ENCODE measurements around the gene PLAAT5.
"Not testable (repeated sequence)": the region's sequence is repeated elsewhere in the genome, so short reads cannot be mapped to it uniquely, and the experiment has no call there.

PLAAT5 gene

GRCh38 chr11:63491636-63492372, 837 bp upstream of the PLAAT5 start:
- no peak for DNase-seq
- intact Hi-C loops (cut with DNase I): no loop called here

GRCh38 chr11:63491240-63491587, 247 bp upstream of the PLAAT5 start:
- intact Hi-C loops (cut with DNase I): no loop called here
- DNase-seq: no peak

GRCh38 chr11:63489879-63490278, 1.1 kb downstream of the PLAAT5 start:
- intact Hi-C loops (cut with DNase I): no loop called here
- no peak for DNase-seq

GRCh38 chr11:63488789-63489188, 2.2 kb downstream of the PLAAT5 start:
- intact Hi-C loops (cut with DNase I): no loop called here
- DNase-seq: no peak

GRCh38 chr11:63485777-63486176, 5.2 kb downstream of the PLAAT5 start:
- intact Hi-C loops (cut with DNase I): no loop called here
- no peak for DNase-seq

GRCh38 chr11:63480039-63480438, 10.9 kb downstream of the PLAAT5 start:
- intact Hi-C loops (cut with DNase I): no loop called here
- no peak for DNase-seq

GRCh38 chr11:63478896-63479295, 12.1 kb downstream of the PLAAT5 start:
- peak in 6 of 10 donors; percentile 8 to 84 (median 59) for DNase-seq
- intact Hi-C loops (cut with DNase I): loop anchor here (1.0 kb wide), 2 partner anchors 29 to 157 kb away; no protein-coding TSS in a partner anchor

GRCh38 chr11:63476618-63477017, 14.3 kb downstream of the PLAAT5 start:
- no peak for DNase-seq
- intact Hi-C loops (cut with DNase I): no loop called here

GRCh38 chr11:63472372-63472771, 18.6 kb downstream of the PLAAT5 start:
- no peak for DNase-seq
- intact Hi-C loops (cut with DNase I): no loop called here

- DNase-seq: no peak
- intact Hi-C loops (cut with DNase I): no loop called here
Observed at GRCh38 chr11:63470311-63470710, 20.7 kb downstream of the PLAAT5 start.

GRCh38 chr11:63462137-63462536, 28.8 kb downstream of the PLAAT5 start:
- no peak for DNase-seq
- intact Hi-C loops (cut with DNase I): no loop called here

- DNase-seq: no peak
- intact Hi-C loops (cut with DNase I): no loop called here
Observed at GRCh38 chr11:63459586-63459985, 31.4 kb downstream of the PLAAT5 start.

- intact Hi-C loops (cut with DNase I): no loop called here
Observed at GRCh38 chr11:63448646-63449045, 42.3 kb downstream of the PLAAT5 start.

GRCh38 chr11:63445720-63446119, 45.2 kb downstream of the PLAAT5 start:
- intact Hi-C loops (cut with DNase I): no loop called here
- DNase-seq: no peak

More at GRCh38 chr11:63448646-63449045, 42.3 kb downstream of the PLAAT5 start:
- DNase-seq: no peak

GRCh38 chr11:63445118-63445517, 45.8 kb downstream of the PLAAT5 start:
- no peak for DNase-seq
- intact Hi-C loops (cut with DNase I): no loop called here

GRCh38 chr11:63444160-63444559, 46.8 kb downstream of the PLAAT5 start:
- DNase-seq: no peak
- intact Hi-C loops (cut with DNase I): no loop called here

- intact Hi-C loops (cut with DNase I): no loop called here
- DNase-seq: no peak
Observed at GRCh38 chr11:63443714-63444113, 47.3 kb downstream of the PLAAT5 start.

- intact Hi-C loops (cut with DNase I); DNase-seq: not testable (repeated sequence)
Observed at GRCh38 chr11:63435831-63436230, 55.1 kb downstream of the PLAAT5 start.

GRCh38 chr11:63435351-63435750, 55.6 kb downstream of the PLAAT5 start:
- intact Hi-C loops (cut with DNase I); DNase-seq: not testable (repeated sequence)

GRCh38 chr11:63430731-63431130, 60.2 kb downstream of the PLAAT5 start:
- DNase-seq; intact Hi-C loops (cut with DNase I): not testable (repeated sequence)

- no peak for DNase-seq
- intact Hi-C loops (cut with DNase I): no loop called here
Observed at GRCh38 chr11:63427971-63428508, 62.9 kb downstream of the PLAAT5 start.

- DNase-seq: no peak
- intact Hi-C loops (cut with DNase I): no loop called here
Observed at GRCh38 chr11:63417174-63417852, 73.7 kb downstream of the PLAAT5 start.

Data from posterior cingulate gyrus (tissue), 11 donors.